ENCODE data around the gene PHACTR2.

Gene PHACTR2

GRCh38 chr6:143739341-143739851 lies 61.6 kb downstream of the PHACTR2 start:
- Histone ChIP-seq H3K27ac (ENCODE audit: low read depth, low read length) (no peak overlapping the region), H3K27me3 (ENCODE audit: control insufficient read depth, insufficient read depth, low read length) (no peaks in the 10 kb centered on the region), H3K9ac (ENCODE audit: low read length) (no peak overlapping the region), H3K4me1 (ENCODE audit: control insufficient read depth, insufficient read depth, low read length) (peaks cover 18% of the 10 kb centered on the region), H3K4me3 (ENCODE audit: low read length) (no peak overlapping the region), H3K36me3 (ENCODE audit: control insufficient read depth, insufficient read depth, low read length) (no peaks in the 10 kb centered on the region)

- peaks cover 20% of the 10 kb centered on the region for H3K4me1 ChIP-seq (ENCODE audit: control insufficient read depth, insufficient read depth, low read length)
- H3K9ac ChIP-seq (ENCODE audit: low read length): no peak overlapping the region
- H3K4me3 ChIP-seq (ENCODE audit: low read length): no peak overlapping the region
- H3K36me3 ChIP-seq (ENCODE audit: control insufficient read depth, insufficient read depth, low read length): no peaks in the 10 kb centered on the region
- H3K27me3 ChIP-seq (ENCODE audit: control insufficient read depth, insufficient read depth, low read length): no peaks in the 10 kb centered on the region
- no peak overlapping the region for H3K27ac ChIP-seq (ENCODE audit: low read depth, low read length)
Observed at GRCh38 chr6:143740213-143740612, 62.4 kb downstream of the PHACTR2 start.

- Histone ChIP-seq H3K27ac (ENCODE audit: low read depth, low read length) (no peak overlapping the region), H3K27me3 (ENCODE audit: control insufficient read depth, insufficient read depth, low read length) (no peaks in the 10 kb centered on the region), H3K4me3 (ENCODE audit: low read length) (no peak overlapping the region), H3K4me1 (ENCODE audit: control insufficient read depth, insufficient read depth, low read length) (peaks cover 32% of the 10 kb centered on the region), H3K9ac (ENCODE audit: low read length) (no peak overlapping the region), H3K36me3 (ENCODE audit: control insufficient read depth, insufficient read depth, low read length) (no peaks in the 10 kb centered on the region)
Observed at GRCh38 chr6:143741480-143741879, 63.7 kb downstream of the PHACTR2 start.

- Histone ChIP-seq H3K9ac (ENCODE audit: low read length) (no peak overlapping the region), H3K4me3 (ENCODE audit: low read length) (no peak overlapping the region), H3K4me1 (ENCODE audit: control insufficient read depth, insufficient read depth, low read length) (peaks cover 33% of the 10 kb centered on the region), H3K36me3 (ENCODE audit: control insufficient read depth, insufficient read depth, low read length) (no peaks in the 10 kb centered on the region), H3K27me3 (ENCODE audit: control insufficient read depth, insufficient read depth, low read length) (no peaks in the 10 kb centered on the region), H3K27ac (ENCODE audit: low read depth, low read length) (no peak overlapping the region)
Observed at GRCh38 chr6:143742070-143742954, 64.5 kb downstream of the PHACTR2 start.

GRCh38 chr6:143742955-143743255 lies 65.1 kb downstream of the PHACTR2 start:
- no peak overlapping the region for H3K9ac ChIP-seq (ENCODE audit: low read length)
- H3K4me1 ChIP-seq (ENCODE audit: control insufficient read depth, insufficient read depth, low read length): peaks cover 33% of the 10 kb centered on the region
- H3K4me3 ChIP-seq (ENCODE audit: low read length): peak overlapping the region; percentile 23
- peak overlapping the region; percentile 28 for H3K27ac ChIP-seq (ENCODE audit: low read depth, low read length)
- no peaks in the 10 kb centered on the region for H3K27me3 ChIP-seq (ENCODE audit: control insufficient read depth, insufficient read depth, low read length)
- H3K36me3 ChIP-seq (ENCODE audit: control insufficient read depth, insufficient read depth, low read length): no peaks in the 10 kb centered on the region

- Histone ChIP-seq H3K36me3 (ENCODE audit: control insufficient read depth, insufficient read depth, low read length) (no peaks in the 10 kb centered on the region), H3K4me3 (ENCODE audit: low read length) (peak overlapping the region; percentile 23), H3K27ac (ENCODE audit: low read depth, low read length) (peak overlapping the region; percentile 28), H3K27me3 (ENCODE audit: control insufficient read depth, insufficient read depth, low read length) (no peaks in the 10 kb centered on the region), H3K9ac (ENCODE audit: low read length) (no peak overlapping the region), H3K4me1 (ENCODE audit: control insufficient read depth, insufficient read depth, low read length) (peaks cover 33% of the 10 kb centered on the region)
Observed at GRCh38 chr6:143743301-143744166, 65.8 kb downstream of the PHACTR2 start.

- no peaks in the 10 kb centered on the region for H3K27me3 ChIP-seq (ENCODE audit: control insufficient read depth, insufficient read depth, low read length)
- H3K36me3 ChIP-seq (ENCODE audit: control insufficient read depth, insufficient read depth, low read length): no peaks in the 10 kb centered on the region
- H3K27ac ChIP-seq (ENCODE audit: low read depth, low read length): no peak overlapping the region
- peak overlapping the region; percentile 45 for H3K4me3 ChIP-seq (ENCODE audit: low read length)
- H3K4me1 ChIP-seq (ENCODE audit: control insufficient read depth, insufficient read depth, low read length): peaks cover 33% of the 10 kb centered on the region
- H3K9ac ChIP-seq (ENCODE audit: low read length): no peak overlapping the region
Observed at GRCh38 chr6:143744551-143745165, 66.9 kb downstream of the PHACTR2 start.

- Histone ChIP-seq H3K27me3 (ENCODE audit: control insufficient read depth, insufficient read depth, low read length) (no peaks in the 10 kb centered on the region), H3K9ac (ENCODE audit: low read length) (no peak overlapping the region), H3K36me3 (ENCODE audit: control insufficient read depth, insufficient read depth, low read length) (no peaks in the 10 kb centered on the region), H3K4me1 (ENCODE audit: control insufficient read depth, insufficient read depth, low read length) (peaks cover 33% of the 10 kb centered on the region), H3K27ac (ENCODE audit: low read depth, low read length) (peak overlapping the region; percentile 27), H3K4me3 (ENCODE audit: low read length) (peak overlapping the region; percentile 45)
Observed at GRCh38 chr6:143745166-143746133, 67.7 kb downstream of the PHACTR2 start.

- H3K4me1 ChIP-seq (ENCODE audit: control insufficient read depth, insufficient read depth, low read length): peaks cover 33% of the 10 kb centered on the region
- no peaks in the 10 kb centered on the region for H3K27me3 ChIP-seq (ENCODE audit: control insufficient read depth, insufficient read depth, low read length)
- no peak overlapping the region for H3K9ac ChIP-seq (ENCODE audit: low read length)
- no peaks in the 10 kb centered on the region for H3K36me3 ChIP-seq (ENCODE audit: control insufficient read depth, insufficient read depth, low read length)
- H3K27ac ChIP-seq (ENCODE audit: low read depth, low read length): peak overlapping the region; percentile 27
- H3K4me3 ChIP-seq (ENCODE audit: low read length): peak overlapping the region; percentile 45
Observed at GRCh38 chr6:143746202-143747119, 68.7 kb downstream of the PHACTR2 start.

- no peak overlapping the region for H3K27ac ChIP-seq (ENCODE audit: low read depth, low read length)
- peaks cover 33% of the 10 kb centered on the region for H3K4me1 ChIP-seq (ENCODE audit: control insufficient read depth, insufficient read depth, low read length)
Observed at GRCh38 chr6:143747347-143747842, 69.6 kb downstream of the PHACTR2 start.

More at GRCh38 chr6:143747347-143747842, 69.6 kb downstream of the PHACTR2 start:
- Histone ChIP-seq H3K9ac (ENCODE audit: low read length) (no peak overlapping the region), H3K27me3 (ENCODE audit: control insufficient read depth, insufficient read depth, low read length) (no peaks in the 10 kb centered on the region), H3K4me3 (ENCODE audit: low read length) (no peak overlapping the region), H3K36me3 (ENCODE audit: control insufficient read depth, insufficient read depth, low read length) (no peaks in the 10 kb centered on the region)
